K562 treated with DMSO at 1 percent for 12 hours (cell line): Measurements from ENCODE around the gene GATD1. TPM values are rescaled to one million over a fixed set of nuclear protein-coding genes. Genes with fewer than 3 reads are reported as not detected.

Experiments
- total RNA-seq: library from RNA; unstranded; fragments of 300-600 nt; gene quantifications from 2 replicates; pipeline ENCODE4 v1.2.3, GENCODE V29; 2022; ENCODE audit not compliant: insufficient read depth

Gene GATD1, protein sequence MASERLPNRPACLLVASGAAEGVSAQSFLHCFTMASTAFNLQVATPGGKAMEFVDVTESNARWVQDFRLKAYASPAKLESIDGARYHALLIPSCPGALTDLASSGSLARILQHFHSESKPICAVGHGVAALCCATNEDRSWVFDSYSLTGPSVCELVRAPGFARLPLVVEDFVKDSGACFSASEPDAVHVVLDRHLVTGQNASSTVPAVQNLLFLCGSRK
- 27.5 and 66.9 TPM in 2 replicates for total RNA-seq

DNA sequence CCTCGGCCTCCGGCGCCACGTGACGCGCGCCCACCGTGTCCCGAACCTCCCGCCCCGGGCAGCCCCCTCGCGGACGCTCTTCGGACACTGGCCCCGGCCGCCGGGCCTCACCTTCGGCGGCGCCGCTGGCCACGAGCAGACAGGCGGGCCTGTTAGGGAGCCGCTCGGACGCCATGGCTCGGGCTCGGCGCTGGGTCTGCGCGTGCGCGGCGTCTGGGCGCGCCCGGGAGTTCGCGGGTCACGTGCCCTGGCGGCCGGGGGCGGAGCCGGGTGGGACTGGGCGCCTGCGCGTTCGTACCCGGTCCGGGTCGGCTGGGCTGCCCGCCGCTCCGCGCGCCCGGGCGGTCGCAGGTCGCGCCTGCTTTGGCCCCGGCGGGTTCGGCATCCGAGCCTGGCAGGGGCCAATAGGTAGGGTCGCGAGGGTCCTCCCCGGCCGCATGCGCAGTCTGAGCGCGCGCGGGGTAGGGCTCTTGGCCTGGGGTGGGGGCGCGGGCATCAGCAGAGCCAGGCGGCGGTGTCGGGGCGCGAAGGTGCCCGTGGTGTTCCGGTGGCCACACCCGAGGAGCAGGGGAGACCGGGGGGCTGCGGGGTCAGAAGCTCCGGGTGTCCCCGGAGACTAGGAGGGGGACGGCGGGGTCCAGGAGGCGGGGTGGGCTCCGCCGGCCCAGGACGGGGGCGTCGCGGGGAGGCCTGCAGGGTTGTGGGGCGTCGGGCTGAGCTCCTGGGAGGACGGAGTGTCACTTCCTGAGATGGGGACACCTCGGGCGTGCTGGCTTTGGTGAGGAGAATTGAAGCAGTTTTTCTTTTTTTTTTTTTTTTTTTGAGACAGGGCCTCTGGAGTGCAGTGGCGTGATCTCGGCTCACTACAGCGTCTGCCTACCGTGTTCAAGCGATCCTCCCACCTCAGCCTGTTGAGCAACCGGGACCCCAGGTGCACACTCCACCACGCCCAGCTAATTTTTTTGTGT, at the start of gene GATD1:
GATD1 (minus strand) TSS at position 200 of the 968 bp plus-strand sequence; CDS start at position 175, 25 bp downstream.

GRCh38 chr11:818396-819128, 41.3 kb upstream of the GATD1 start, which contains the start of gene PNPLA2:
PNPLA2 (plus strand) TSS chr11:818914; CDS start chr11:819719, 805 bp downstream.

DNA sequence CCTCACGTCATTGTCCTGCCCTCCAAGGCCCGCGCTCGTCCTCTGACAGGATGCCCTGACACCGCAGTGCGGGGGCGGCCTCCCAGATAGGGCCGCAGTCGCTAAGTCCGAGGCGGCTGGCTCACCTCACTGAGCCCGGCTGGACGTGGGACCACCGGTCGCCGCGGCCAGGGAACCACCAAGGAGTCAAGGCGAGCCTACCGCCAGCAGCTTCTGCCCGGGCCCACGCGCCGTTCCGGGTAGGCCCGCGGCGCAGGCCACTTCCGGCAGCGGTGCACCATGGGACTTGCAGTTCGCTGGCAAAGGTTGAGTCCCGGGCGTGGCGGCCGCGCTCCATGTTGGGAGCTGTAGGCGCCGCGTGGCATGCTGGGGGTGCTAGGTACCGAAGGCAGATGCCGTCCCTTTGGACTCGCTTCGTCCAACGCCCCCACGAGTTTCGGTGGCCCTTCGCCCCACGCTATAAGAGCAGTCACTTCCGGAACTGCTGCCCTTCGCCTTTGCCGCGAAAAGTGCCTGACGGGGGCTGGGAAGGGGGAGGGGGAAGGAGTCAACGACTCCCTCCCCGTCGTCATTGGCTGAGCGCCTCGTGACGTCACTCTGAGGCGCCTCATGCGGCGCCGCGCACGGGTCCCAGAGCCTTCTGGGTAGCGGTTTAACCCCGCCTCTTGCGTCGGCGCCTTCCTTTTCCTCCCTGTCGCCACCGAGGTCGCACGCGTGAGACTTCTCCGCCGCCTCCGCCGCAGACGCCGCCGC, 32.2 kb upstream of the GATD1 start, which contains the start of gene RPLP2:
RPLP2 (plus strand) TSS at position 681 of the 753 bp plus-strand sequence. CDS start 268 bp downstream, outside the sequence.

DNA sequence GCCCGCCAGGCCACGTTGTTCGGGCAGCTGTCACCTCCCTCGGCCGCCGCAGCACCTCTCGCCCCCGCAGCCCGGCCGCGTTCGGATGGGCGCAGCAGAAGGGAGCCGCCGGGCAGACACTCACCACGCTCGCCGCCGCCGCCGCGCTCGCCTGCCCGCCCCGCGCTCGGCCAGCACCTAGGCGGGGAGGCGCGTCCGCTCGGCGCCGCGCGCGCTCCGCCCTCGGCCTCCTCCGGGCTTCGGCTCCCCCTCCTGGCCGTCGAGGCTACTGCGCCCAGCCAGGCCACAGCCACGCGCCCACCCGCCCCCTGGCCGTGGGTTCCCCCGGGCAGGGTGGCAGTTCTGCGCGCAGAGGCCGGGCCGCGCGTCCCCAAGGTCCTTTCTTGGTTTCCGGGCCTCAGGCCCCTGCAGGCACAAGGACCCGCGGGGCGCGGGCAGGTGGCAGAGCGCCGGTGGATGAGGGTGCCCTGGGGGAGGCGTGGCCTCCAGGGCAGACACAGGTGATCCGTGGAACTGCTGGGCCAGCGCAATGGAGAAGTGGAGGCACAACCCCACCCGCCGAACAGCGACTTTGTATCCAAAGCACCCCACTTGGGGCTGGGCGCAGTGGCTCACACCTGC, 20.9 kb upstream of the GATD1 start, which contains the start of gene SLC25A22:
SLC25A22 (minus strand) TSS at position 189 of the 621 bp plus-strand sequence. CDS start 3,275 bp downstream, outside the sequence.

GRCh38 chr11:789943-790342, 12.7 kb upstream of the GATD1 start, which contains the start of gene CEND1:
CEND1 (minus strand) TSS chr11:790090; CDS start chr11:788576, 1,514 bp downstream.

DNA sequence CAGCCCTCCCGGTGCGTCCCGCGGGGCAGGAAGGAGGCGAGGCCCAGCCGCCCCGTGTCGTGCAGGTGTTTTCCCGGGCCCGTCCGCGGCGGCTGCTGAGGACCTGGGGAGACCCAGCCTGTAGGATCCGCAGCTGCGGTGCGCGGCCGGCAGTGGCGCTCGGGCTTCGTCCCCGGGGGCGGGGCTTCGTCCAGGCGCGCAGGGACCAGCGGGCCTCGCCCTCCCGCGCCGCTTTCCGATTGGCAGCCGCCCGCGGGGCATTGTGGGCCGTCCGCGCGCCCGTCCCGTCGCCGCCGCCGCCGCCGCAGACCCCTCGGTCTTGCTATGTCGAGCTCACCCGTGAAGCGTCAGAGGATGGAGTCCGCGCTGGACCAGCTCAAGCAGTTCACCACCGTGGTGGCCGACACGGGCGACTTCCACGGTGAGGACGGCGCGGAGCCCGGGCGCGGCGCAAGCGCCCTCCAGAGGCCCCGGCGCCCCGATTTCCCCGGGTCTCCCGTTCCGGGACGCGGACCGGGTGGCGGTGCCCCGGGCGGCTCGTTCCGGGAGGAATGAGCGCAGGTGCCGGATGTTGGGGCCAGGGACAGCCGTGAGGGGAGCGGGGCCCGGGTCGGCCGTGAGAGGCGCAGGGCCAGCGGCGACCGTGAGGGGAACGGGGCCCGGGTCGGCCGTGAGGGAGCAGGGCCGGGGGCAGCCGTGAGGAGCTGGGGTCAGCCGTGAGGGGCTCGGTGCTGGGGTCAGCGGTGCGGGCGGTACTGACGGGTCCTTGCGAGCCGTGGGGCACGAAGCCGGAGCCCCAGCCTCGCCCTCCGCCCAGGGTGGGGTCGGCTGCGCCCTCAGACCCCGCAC, 29.9 kb downstream of the GATD1 start, which contains the start of gene TALDO1:
TALDO1 (plus strand) TSS at position 307 of the 849 bp plus-strand sequence; CDS start at position 325, 18 bp downstream.

Other genes with a start within 250 kb of the GATD1 start
- gene HRAS, start 241.9 kb downstream of the GATD1 start, total RNA-seq, result 30.0 and 51.1 TPM in 2 replicates
- 1.9 and 3.7 TPM in 2 replicates for gene LRRC56, start 240.0 kb downstream of the GATD1 start, total RNA-seq
- gene LMNTD2, start 216.7 kb downstream of the GATD1 start, total RNA-seq, result 2.0 and 2.8 TPM in 2 replicates
- gene RASSF7, start 216.5 kb downstream of the GATD1 start, total RNA-seq, result 40.8 and 66.7 TPM in 2 replicates
- gene PHRF1, start 201.0 kb downstream of the GATD1 start, total RNA-seq, result 9.8 and 21.1 TPM in 2 replicates
- gene IRF7, start 161.5 kb downstream of the GATD1 start, total RNA-seq, result 41.5 and 44.6 TPM in 2 replicates
- gene CDHR5, start 152.5 kb downstream of the GATD1 start, total RNA-seq, result not detected in 2 replicates
- gene SCT, start 150.3 kb downstream of the GATD1 start, total RNA-seq, result not detected in 2 replicates
- 0.88 and 1.6 TPM in 2 replicates for gene DRD4, start 140.2 kb downstream of the GATD1 start, total RNA-seq
- gene DEAF1, start 82.3 kb downstream of the GATD1 start, total RNA-seq, result 51.5 and 67.2 TPM in 2 replicates
- gene TMEM80, start 81.7 kb downstream of the GATD1 start, total RNA-seq, result 19.1 and 32.6 TPM in 2 replicates
- gene EPS8L2, start 71.3 kb downstream of the GATD1 start, total RNA-seq, result 5.2 and 7.1 TPM in 2 replicates
- gene TALDO1, start 30.0 kb downstream of the GATD1 start, total RNA-seq, result 543 and 606 TPM in 2 replicates
- 0.69 TPM in 1 of 2 replicates, not detected in the other for gene CEND1, start 12.6 kb upstream of the GATD1 start, total RNA-seq
- 21.6 and 29.4 TPM in 2 replicates for gene SLC25A22, start 20.8 kb upstream of the GATD1 start, total RNA-seq
- gene PIDD1, start 27.7 kb upstream of the GATD1 start, total RNA-seq, result 22.8 and 31.5 TPM in 2 replicates
- 1,821 and 2,673 TPM in 2 replicates for gene RPLP2, start 32.5 kb upstream of the GATD1 start, total RNA-seq
- gene PNPLA2, start 41.4 kb upstream of the GATD1 start, total RNA-seq, result 139 and 145 TPM in 2 replicates
- gene CRACR2B, start 50.4 kb upstream of the GATD1 start, total RNA-seq, result 17.9 and 22.6 TPM in 2 replicates
- 123 and 132 TPM in 2 replicates for gene CD151, start 55.5 kb upstream of the GATD1 start, total RNA-seq
- gene POLR2L, start 65.0 kb upstream of the GATD1 start, total RNA-seq, result 48.6 and 66.2 TPM in 2 replicates
- 12.7 and 17.3 TPM in 2 replicates for gene TSPAN4, start 65.4 kb upstream of the GATD1 start, total RNA-seq
- gene CHID1, start 133.3 kb upstream of the GATD1 start, total RNA-seq, result 58.8 and 61.8 TPM in 2 replicates
- gene AP2A2, start 148.4 kb upstream of the GATD1 start, total RNA-seq, result 28.6 and 50.2 TPM in 2 replicates